HG02571 (cell line): Measurements from ENCODE around the gene KCNQ1.

ENCODE experiments used
- ATAC-seq: cut with Tn5 transposase; IDR thresholded peaks from one replicate; pipeline ENCODE4 v1.9.1; 2021; ENCODE audit warnings: mild to moderate bottlenecking, moderate library complexity; ENCODE audit not compliant: unreplicated experiment

KCNQ1 gene

DNA sequence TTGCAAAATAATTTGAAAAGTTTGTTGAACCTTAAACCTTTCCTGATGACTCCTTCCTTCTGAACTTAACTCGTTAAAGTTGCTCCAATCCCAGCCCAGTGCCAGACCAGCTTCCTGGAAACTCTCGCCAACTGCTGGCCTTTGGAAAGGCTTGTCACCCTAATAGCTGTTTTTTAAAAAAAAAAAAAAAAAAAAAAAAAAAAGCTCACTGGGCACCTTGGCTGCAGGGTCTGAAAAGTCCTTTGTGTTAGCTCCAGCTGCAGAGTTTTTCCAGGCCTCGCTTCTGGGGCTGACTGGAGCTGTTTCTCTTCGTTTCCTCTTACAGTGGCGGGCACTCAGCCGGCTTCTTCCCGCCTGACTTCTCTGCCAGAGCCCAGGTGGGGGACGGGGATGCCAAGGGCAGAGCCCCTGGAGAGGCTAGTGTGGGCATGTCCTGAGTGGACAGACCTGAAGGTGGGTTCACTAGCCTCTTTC lies 229.9 kb downstream of the KCNQ1 start:
- no peak for ATAC-seq

DNA sequence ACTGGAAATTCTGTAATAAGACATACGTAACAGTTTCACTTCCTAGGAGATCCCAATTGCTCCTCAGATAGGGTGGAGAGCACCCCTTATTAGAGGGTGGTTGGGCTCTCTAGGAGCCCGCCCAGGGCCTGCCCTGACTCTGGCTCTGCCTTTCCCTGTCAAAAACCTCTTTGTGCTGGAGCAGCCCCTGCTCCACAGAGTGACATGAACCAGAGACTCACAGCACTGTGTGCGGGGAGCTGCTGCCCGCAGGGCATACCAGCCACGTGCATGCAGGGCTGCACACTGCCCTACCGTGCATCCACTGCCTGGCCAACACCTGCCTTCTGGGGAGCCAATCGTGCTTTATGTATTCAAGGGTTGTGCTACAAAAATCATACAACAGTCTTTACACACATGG lies 230.7 kb downstream of the KCNQ1 start:
- no peak for ATAC-seq

- ATAC-seq, result no peak
These were observed 232.3 kb downstream of the KCNQ1 start for GRCh38 chr11:2677127-2677526.

GRCh38 chr11:2678396-2678795 lies 233.6 kb downstream of the KCNQ1 start:
- no peak for ATAC-seq

- ATAC-seq, result no peak
These were observed 234.3 kb downstream of the KCNQ1 start for GRCh38 chr11:2679011-2679676.

DNA sequence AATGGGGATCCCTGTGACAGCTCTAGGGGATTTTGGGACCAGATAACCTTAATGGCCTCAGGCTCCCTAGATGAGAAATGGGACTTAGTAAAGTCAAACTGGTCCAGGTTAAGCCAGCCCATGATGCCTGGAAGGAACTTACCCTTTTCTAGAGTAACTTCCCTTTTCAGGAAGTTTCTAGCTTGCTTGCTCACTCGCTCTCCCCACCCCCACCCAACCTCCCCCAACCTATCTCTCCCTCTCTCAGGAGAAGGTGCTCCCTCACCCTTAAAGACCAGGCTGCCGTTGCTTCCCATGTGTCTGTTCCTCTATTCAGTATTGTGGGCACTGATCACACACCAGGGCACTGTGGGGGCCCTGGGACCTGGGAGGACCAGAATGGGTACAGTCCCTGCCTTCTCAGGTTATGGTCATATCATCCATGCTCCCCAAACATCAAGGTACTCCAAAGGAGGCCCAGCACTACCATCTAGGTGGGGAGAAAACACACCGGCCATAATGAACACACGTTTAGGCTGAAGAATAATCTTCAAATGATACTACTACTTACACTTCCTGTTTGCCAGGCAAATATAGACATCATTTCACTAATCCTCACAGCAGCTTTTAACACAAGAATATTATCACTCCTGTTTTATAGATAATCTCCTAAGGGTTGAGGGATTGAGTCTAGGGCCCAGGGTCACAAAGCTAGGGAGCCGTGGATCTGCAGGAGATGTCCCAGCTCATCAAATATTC lies 236.8 kb downstream of the KCNQ1 start:
- no peak for ATAC-seq

- ATAC-seq, result no peak
These were observed 239.0 kb downstream of the KCNQ1 start for GRCh38 chr11:2683806-2684205.

- ATAC-seq, result no peak
These were observed 239.8 kb downstream of the KCNQ1 start for GRCh38 chr11:2684581-2684980.

DNA sequence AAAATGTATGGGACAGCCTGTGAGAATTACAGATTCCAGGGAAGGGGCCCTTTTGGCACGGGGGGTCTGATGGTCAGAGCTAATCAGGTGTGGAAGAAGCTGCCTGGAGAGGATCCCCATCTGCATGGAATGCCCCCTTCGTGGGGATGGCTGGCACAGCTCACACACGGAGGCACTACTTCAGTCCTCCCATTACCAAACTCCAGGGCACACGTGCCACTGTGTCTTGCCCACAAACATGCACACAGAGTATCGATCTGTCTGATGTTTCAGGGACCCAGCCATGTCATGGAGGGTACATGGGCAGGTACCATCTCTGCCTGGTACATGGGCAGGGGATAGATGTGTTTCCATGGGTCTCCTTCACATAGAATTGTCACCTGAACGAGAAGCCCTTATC lies 240.2 kb downstream of the KCNQ1 start:
- no peak for ATAC-seq

GRCh38 chr11:2685566-2686359 lies 241.0 kb downstream of the KCNQ1 start:
- ATAC-seq, result no peak

DNA sequence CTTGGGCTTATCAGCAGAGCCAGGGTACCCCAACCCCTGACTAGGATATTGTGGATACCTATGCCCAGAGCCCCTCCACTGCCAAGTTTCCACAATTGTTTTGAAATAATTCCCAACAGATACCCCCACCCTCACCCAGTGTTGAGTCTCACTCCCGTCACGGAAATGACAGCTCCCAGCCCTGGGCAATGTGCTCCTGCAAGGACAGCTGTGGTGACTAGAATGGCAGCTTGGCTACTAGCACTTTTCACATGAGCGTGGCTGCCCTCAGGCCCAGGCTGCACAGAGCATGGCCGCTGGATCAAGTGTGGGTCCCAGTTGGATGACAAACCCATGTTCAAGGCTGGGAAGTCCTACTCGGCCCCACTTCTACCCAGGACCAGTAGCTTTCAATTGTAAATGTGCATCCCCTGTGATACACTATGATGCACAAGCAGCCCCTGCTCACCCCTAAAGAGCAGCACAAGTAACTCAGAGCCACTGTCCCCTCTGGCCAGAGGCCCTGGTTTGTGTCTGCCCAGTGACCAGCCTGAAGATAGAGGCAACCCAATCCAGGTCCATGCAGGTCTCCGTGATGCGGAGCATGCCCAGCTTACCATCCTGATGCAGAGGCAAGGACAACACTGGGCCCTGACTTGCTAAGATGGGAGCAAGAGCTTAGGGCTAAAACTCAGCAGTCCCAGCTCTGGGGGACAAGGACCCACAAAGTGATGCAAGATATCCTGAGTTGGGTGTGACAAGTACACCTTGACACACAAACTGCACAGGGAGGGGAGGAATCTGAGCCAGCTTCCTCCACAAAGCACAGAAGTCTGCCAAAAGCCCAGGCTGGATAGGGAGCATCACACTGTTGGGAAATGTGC lies 241.8 kb downstream of the KCNQ1 start:
- no peak for ATAC-seq

DNA sequence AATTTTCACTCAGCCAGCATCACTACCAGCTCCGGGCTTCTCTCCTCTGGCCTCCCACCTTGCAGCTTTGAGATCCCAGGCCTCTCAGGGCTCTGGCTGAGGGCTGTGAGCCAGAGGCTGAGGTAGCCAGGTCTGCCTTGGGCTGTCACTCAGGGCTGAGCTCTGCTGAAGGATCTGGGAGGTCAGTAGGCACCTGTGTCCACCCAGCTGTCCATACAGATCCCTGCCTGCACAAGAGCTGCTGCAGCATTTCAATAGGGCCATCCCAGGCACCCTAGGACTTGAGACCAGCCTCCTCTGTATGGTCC lies 242.4 kb downstream of the KCNQ1 start:
- ATAC-seq, result no peak

- no peak for ATAC-seq
These were observed 243.0 kb downstream of the KCNQ1 start for GRCh38 chr11:2687782-2688191.

DNA sequence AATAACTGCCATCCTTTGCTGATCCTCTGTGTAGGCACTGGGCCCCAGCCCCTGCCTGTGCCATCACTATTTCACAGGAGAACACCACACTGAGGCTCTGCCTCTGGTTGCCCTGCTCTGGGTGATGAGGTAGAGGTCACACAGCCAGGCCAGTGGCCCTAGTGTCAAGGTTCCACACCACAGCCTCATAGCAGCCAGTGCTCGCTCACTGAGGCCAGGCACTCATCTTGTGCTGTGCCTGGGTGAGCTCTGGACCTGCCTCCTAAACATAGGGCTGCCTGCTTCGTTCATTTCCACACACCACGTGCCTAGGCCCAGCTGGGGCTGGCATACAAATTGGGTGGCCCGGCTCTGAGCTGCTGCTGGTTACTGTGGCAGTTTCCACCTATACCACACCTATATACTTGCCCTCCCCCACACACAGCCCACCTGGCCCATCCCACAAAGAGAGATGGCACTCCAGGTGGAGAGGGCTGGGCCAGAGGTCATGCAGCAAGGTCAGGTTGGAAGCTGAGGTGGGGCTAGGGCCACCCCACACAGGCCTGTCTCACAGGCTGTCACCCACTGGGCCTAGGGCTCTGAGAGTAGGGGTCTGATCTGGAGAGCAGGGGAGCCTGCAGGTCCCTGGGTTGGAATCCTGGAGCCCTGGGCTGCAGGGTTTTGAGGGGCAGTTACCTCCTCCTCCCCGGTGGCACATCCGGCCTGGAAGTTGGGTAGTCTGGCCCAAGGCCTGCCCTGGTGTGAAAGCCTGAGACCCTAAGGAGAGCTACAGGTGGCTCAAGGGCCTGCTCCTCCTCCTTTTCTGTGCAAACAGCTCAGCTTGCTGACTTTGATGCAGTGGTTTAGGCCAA lies 243.8 kb downstream of the KCNQ1 start:
- no peak for ATAC-seq

DNA sequence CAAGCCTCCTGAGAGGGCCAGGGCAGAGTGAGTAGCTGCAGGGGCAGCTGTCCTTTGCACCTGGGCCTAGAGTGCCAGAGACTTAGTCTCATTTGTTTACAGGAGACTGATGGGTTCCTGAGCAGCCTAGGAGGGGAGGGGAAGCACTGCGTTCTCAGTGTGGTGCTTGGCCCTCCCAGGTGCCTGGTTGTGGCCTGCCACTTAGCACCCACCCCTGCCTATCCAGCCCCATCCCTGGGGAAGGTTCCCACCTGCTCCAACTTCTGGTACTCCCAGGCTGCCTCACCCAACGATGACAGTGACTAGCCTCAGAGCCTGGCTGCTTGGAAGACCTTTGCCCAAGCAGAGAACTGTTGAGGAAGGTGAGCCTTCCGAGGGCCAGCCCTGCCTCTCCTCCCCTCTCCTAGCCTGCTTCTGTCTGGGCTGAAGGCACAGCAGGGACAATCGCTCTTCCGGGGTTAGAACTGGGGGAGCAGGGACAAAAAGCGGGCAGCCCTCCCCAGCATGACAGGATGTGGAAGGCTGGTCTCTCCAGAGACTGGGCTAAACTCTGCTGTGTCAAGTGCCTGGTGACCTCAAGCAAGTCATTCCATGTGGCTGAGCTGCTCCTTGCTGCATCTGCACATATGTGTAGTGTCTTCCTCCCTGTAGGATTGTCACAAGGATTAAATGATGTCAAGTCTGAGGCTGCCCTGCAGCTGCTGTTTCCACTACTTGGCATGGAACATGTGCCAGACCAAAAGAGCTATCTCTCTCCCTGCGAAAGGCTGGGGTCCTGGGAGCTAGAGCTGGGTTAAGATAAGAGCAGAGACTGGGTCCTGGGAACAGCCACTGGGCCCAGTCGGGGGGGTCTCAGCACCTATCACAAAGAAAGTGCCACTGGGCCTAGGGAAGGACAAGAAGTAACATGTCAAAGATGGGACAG lies 245.1 kb downstream of the KCNQ1 start:
- ATAC-seq, result no peak

DNA sequence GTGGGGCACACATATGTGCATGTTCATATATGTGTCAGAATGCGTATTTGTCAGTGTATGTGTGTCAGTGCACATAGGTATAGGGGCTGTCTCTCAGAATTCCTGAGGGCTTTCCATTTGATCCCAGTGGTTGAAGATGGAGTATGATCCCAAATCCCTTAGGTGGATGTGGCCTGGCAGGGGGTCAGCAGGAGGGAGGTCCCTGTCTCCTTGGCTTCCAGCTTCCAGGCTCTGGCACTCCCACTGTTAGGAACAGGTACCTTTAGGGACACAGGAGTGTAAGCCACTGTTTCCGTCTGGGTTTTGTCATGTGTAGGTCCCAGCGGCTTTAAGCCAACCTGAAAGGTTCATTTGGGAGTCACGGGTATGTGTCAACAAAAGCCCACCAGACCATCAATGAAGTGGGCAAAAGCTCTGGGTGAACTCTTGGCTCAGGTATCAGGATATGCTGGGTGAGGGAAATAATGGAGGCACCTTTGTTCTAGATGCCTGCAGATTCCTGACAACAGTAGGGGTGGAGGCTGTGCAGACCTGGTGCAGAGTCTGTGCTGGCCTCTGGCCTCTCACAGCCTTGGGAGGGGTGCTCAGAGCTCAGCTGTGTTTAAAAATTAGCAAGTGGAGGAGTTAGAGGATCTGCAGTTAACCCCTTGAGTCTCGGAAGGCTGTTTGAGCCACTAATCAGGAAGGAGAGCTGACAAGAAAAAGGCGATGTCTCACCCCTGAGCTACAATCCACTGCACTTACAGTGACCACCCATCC lies 246.0 kb downstream of the KCNQ1 start:
- ATAC-seq, result no peak

DNA sequence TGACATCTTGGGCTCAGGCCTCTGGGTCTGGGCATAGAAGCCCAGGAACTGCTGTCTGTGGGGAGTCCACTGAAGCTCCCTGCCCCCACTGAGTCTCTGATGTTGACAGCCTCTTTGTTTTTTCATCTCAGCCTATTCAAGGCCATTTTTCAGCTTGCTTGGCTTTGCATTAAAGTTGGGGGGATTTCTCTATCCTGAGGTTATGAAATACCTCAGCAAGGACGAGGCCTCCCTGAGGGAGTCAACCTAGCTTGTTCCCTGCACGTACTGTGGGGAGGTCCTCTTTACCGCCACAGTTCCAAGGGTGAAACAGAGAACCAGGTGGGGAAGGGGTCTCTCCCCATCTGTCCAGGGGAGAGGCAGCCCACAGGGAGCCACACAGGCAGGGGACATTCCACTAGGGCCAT lies 246.6 kb downstream of the KCNQ1 start:
- ATAC-seq, result no peak
